Peyer's patch (tissue), 4 donors: ENCODE measurements around the gene NR2E1.

ENCODE experiments used
- POLR2A ChIP-seq, 2 donors: fragments of 450-650 bp; IDR thresholded peaks; one replicate each; pipeline ENCODE4 v1.5.1; 2017; ENCODE audit warnings: antibody characterized with exemption in 2 of 2, mild to moderate bottlenecking in 2 of 2, moderate library complexity in 2 of 2
- TF ChIP-seq, protein P1 (sequence below), 6 experiments: fragments of 450-650 bp in 4 of 6; fragments of 200-600 bp in 2 of 6; sonication (generic) in 1 of 6; IDR thresholded peaks; one replicate each; pipeline ENCODE4 v1.5.1; 2017 to 2019; ENCODE audit warnings: antibody characterized with exemption in 6 of 6, mild to moderate bottlenecking in 3 of 6, moderate library complexity in 1 of 6

DNA sequence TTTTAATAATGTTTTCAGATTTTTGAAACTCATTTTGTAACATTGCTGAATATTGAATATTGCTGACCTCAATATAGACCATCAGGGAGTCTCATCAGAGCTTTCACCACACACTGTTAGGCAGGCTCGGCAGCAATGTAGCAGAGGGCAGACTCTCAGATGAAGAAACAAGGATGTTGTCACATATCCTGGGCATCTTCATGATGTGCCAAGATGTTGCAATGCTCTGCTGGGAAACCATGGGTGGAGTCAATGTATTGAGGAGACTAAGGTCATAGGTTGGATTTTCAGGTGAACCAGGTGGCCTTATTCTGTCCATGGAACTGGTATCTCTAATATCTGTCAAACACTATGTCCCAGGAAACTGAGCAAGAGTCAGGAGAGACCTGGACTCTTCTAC lies 27.3 kb downstream of the NR2E1 start:
- TF ChIP-seq, protein P1, sequence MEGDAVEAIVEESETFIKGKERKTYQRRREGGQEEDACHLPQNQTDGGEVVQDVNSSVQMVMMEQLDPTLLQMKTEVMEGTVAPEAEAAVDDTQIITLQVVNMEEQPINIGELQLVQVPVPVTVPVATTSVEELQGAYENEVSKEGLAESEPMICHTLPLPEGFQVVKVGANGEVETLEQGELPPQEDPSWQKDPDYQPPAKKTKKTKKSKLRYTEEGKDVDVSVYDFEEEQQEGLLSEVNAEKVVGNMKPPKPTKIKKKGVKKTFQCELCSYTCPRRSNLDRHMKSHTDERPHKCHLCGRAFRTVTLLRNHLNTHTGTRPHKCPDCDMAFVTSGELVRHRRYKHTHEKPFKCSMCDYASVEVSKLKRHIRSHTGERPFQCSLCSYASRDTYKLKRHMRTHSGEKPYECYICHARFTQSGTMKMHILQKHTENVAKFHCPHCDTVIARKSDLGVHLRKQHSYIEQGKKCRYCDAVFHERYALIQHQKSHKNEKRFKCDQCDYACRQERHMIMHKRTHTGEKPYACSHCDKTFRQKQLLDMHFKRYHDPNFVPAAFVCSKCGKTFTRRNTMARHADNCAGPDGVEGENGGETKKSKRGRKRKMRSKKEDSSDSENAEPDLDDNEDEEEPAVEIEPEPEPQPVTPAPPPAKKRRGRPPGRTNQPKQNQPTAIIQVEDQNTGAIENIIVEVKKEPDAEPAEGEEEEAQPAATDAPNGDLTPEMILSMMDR (IDR thresholded peaks at IDR 0.05): no peak
- no peak for TF ChIP-seq POLR2A (IDR thresholded peaks at IDR 0.05)
